Measurements from ENCODE around the gene BRD7.

Gene BRD7

DNA sequence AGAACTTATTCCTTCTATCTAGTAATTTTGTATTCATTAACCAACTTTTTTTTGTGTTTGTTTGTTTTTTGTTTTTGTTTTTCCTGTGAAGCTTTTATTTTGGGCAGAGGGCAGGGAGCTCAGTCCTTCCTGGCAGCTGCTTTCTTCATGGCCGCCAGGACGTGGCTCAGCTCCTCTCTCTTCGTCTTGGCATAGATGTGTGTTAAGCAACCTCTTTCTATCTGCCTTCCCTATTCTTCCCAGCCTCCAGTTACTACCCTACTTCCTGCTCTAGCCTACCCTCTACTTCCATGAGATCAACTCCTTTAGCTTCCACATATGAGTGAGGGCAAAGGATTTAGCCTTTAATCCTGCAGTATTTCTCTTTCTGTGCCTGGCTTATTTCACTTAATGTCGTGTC is 8.2 kb upstream of the BRD7 start:
- TF ChIP-seq, protein P1, sequence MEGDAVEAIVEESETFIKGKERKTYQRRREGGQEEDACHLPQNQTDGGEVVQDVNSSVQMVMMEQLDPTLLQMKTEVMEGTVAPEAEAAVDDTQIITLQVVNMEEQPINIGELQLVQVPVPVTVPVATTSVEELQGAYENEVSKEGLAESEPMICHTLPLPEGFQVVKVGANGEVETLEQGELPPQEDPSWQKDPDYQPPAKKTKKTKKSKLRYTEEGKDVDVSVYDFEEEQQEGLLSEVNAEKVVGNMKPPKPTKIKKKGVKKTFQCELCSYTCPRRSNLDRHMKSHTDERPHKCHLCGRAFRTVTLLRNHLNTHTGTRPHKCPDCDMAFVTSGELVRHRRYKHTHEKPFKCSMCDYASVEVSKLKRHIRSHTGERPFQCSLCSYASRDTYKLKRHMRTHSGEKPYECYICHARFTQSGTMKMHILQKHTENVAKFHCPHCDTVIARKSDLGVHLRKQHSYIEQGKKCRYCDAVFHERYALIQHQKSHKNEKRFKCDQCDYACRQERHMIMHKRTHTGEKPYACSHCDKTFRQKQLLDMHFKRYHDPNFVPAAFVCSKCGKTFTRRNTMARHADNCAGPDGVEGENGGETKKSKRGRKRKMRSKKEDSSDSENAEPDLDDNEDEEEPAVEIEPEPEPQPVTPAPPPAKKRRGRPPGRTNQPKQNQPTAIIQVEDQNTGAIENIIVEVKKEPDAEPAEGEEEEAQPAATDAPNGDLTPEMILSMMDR (IDR thresholded peaks at IDR 0.05) = no peak
- no peaks in the 10 kb centered on the region for H3K79me2 ChIP-seq
- H3K4me2 ChIP-seq (ENCODE audit: low read length) = no peak overlapping the region
- no peaks in the 10 kb centered on the region for H3K27me3 ChIP-seq (ENCODE audit: control insufficient read depth, insufficient read depth, low read length)
- no peak overlapping the region for H3K9ac ChIP-seq
- H3K36me3 ChIP-seq (ENCODE audit: control insufficient read depth, insufficient read depth, low read length) = no peaks in the 10 kb centered on the region
- no peak overlapping the region for H2AFZ ChIP-seq
- no peak overlapping the region for H3K27ac ChIP-seq
- no peaks in the 10 kb centered on the region for H3K9me3 ChIP-seq (ENCODE audit: control insufficient read depth, low read length)
- H3K4me3 ChIP-seq (ENCODE audit: low read depth, low read length) = no peak overlapping the region
- H3K4me1 ChIP-seq = no peaks in the 10 kb centered on the region

DNA sequence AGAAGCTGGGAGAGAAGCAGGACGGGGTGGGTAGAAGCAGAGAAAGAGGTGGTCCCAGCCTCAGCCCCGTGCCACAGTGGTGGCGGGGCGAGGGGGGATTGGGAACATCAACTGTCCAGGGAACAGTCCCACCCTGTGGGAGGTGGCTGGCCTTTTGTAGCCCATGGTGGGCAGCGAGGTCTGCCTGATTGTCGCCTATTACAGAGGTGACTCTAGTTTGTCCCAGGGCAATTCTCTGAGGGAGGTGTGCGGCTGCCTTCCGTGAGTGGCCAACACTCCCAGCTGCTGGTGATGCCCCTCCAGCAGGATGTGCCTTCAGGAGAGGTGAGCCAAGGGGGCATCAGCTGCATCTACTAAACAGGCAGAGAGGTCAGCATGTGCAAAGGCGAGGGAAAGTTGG is 5.0 kb upstream of the BRD7 start:
- Histone ChIP-seq H3K79me2 (peaks cover 19% of the 10 kb centered on the region), H3K4me2 (ENCODE audit: low read length) (no peak overlapping the region), H3K4me1 (peaks cover 5% of the 10 kb centered on the region), H3K27me3 (ENCODE audit: control insufficient read depth, insufficient read depth, low read length) (no peaks in the 10 kb centered on the region), H3K27ac (no peak overlapping the region), H3K4me3 (ENCODE audit: low read depth, low read length) (no peak overlapping the region), H3K9ac (no peak overlapping the region), H3K36me3 (ENCODE audit: control insufficient read depth, insufficient read depth, low read length) (no peaks in the 10 kb centered on the region), H2AFZ (no peak overlapping the region), H3K9me3 (ENCODE audit: control insufficient read depth, low read length) (no peaks in the 10 kb centered on the region)
- TF ChIP-seq, protein P1 (IDR thresholded peaks at IDR 0.05) = no peak

DNA sequence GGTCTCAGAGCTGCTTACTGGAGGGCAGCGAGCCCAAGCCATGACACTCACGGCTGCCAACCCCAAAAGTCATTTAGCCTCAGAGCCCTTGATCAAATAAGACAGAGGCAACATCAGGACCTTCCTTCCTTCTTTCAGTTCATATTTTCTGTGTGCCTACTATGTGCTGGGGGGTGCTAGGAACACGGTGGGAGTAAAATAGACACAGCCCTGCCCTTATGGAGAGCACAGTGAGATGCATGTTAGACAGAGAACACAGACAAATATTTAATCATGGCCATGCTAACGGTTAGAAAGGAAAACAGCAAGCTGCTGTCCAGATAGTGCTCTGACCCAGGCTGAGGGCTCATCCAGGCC is 4.5 kb upstream of the BRD7 start:
- Histone ChIP-seq H3K27ac (peak overlapping the region; percentile 16), H3K4me3 (ENCODE audit: low read depth, low read length) (no peak overlapping the region), H3K9ac (no peak overlapping the region), H3K4me2 (ENCODE audit: low read length) (no peak overlapping the region), H3K4me1 (peaks cover 5% of the 10 kb centered on the region), H2AFZ (peak overlapping the region; percentile 75), H3K9me3 (ENCODE audit: control insufficient read depth, low read length) (no peaks in the 10 kb centered on the region), H3K36me3 (ENCODE audit: control insufficient read depth, insufficient read depth, low read length) (no peaks in the 10 kb centered on the region), H3K79me2 (peaks cover 19% of the 10 kb centered on the region), H3K27me3 (ENCODE audit: control insufficient read depth, insufficient read depth, low read length) (no peaks in the 10 kb centered on the region)
- TF ChIP-seq, protein P1 (IDR thresholded peaks at IDR 0.05) = no peak

DNA sequence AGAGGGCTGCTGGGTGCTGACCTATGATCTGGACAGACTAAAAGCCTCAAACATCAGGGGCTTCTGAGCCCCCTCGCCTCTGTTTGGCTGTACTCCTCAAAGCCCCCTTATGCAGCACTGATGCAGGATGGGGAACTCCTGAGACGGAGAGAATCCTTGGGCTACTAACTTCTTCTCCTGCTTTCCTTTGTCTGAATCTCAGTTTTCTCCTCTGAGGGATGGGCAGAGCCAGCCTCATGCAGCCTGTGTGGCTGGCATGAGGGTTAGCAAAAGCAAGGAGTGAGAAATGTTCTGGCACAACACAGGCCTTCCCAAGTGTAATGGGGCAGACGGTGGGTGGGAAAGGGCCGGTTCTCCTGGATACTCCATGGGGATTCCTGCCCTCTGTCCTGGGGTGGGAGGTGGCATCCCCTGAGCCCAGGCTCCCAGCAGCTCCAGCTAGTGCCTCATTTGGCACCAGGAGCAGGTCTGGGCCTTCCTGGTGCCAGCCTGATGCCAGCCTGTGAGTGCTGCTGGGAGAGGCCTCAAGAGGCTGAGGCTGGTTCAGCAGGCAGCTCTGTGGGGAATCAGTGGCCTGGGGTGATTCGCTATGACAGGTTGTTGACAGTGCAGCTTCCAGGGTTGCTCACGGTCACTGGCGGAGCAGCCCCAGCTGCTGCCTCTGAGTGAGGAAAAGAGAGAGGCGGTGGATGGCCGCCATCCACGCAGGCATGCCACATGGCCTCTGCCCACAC is 4.0 kb upstream of the BRD7 start:
- H3K4me1 ChIP-seq = peaks cover 5% of the 10 kb centered on the region
- peak overlapping the region; percentile 16 for H3K27ac ChIP-seq
- H3K36me3 ChIP-seq (ENCODE audit: control insufficient read depth, insufficient read depth, low read length) = no peaks in the 10 kb centered on the region
- peak overlapping the region; percentile 75 for H2AFZ ChIP-seq
- H3K4me3 ChIP-seq (ENCODE audit: low read depth, low read length) = no peak overlapping the region
- no peaks in the 10 kb centered on the region for H3K9me3 ChIP-seq (ENCODE audit: control insufficient read depth, low read length)
- peaks cover 22% of the 10 kb centered on the region for H3K79me2 ChIP-seq
- H3K9ac ChIP-seq = no peak overlapping the region
- TF ChIP-seq, protein P1 (IDR thresholded peaks at IDR 0.05) = no peak
- H3K4me2 ChIP-seq (ENCODE audit: low read length) = no peak overlapping the region
- H3K27me3 ChIP-seq (ENCODE audit: control insufficient read depth, insufficient read depth, low read length) = no peaks in the 10 kb centered on the region
